ENCODE results near the gene SLC39A1.

DNA sequence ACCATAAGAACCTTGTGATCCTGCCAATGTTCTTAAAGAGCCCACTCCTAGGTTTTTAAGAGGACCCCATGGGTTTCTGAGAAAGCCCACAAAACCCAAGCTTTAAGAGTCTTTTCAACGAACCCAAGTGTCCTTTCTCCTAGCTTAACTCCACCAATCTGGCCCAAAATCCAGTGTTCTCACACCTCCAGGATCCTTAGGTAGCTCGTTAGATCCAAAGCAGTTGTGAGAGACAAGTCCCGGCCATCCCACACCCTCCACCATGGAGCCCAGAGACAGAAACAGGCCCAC, 18.6 kb downstream of the SLC39A1 start:
- TF ChIP-seq ZNF274 (IDR thresholded peaks at IDR 0.05; ENCODE audit: low read depth, low read length) = no peak
- TF ChIP-seq YY1 (IDR thresholded peaks at IDR 0.05; ENCODE audit: insufficient read depth, insufficient read length) = no peak
- TF ChIP-seq SUZ12 (IDR thresholded peaks at IDR 0.05; ENCODE audit: extremely low read depth, insufficient read depth, insufficient read length) = no peak

Measured in NT2/D1 (cell line).